GM10248 (cell line): ENCODE data around the gene MGP.

Experiments
- CTCF ChIA-PET: fragments of 300-600 bp; sonication (Branson Sonifier 250); formaldehyde crosslinking; extraction: SDS; loops from one replicate; lab custom pipeline; 2021; ENCODE audit warnings: antibody characterized with exemption; lab: Yijun Ruan, JAX
- POLR2A ChIA-PET: fragments of 350-650 bp; sonication (Branson Sonifier 250); formaldehyde crosslinking; extraction: SDS; loops from one replicate; lab custom pipeline; 2020; ENCODE audit warnings: antibody characterized with exemption; lab: Yijun Ruan, JAX
- DNase-seq: peaks from one replicate; pipeline ENCODE4 v3.0.0; 2012; ENCODE audit errors: extremely low spot score
- CTCF ChIP-seq: IDR thresholded peaks from 2 replicates; pipeline ENCODE4 v1.5.1; 2012; ENCODE audit warnings: mild to moderate bottlenecking, low read depth; ENCODE audit errors: extremely low read depth, missing control alignments, control extremely low read depth

Gene MGP

GRCh38 chr12:14842315-14842714, 43.3 kb downstream of the MGP start:
- POLR2A ChIA-PET = no interaction called here
- CTCF ChIA-PET = interaction anchor here (7.4 kb wide), 1 partner anchor 154 kb away, joined by 85 read pairs; no protein-coding TSS in a partner anchor

GRCh38 chr12:14841761-14842160, 43.9 kb downstream of the MGP start:
- CTCF ChIA-PET = no interaction called here

More at GRCh38 chr12:14842315-14842714, 43.3 kb downstream of the MGP start:
- no peak for DNase-seq
- no peak for TF ChIP-seq CTCF

GRCh38 chr12:14840616-14841015, 45.0 kb downstream of the MGP start:
- ChIA-PET CTCF (interaction anchor here (1.0 to 1.2 kb wide), 2 partner anchors 155 to 157 kb away, joined by 3 to 4 read pairs; no protein-coding TSS in a partner anchor), POLR2A (no interaction called here)
- TF ChIP-seq CTCF = no peak
- DNase-seq = no peak

More at GRCh38 chr12:14841761-14842160, 43.9 kb downstream of the MGP start:
- no peak for TF ChIP-seq CTCF
- DNase-seq = no peak
- POLR2A ChIA-PET = no interaction called here

- POLR2A ChIA-PET = no interaction called here
- DNase-seq = no peak
- CTCF ChIA-PET = no interaction called here
- no peak for TF ChIP-seq CTCF
These were observed 46.4 kb downstream of the MGP start for GRCh38 chr12:14839262-14839661.

GRCh38 chr12:14836336-14837210, 49.1 kb downstream of the MGP start:
- DNase-seq = no peak
- ChIA-PET CTCF (interaction anchor here (0.7 to 1.5 kb wide), 6 partner anchors 9 to 160 kb away, joined by 3 to 5 read pairs (median 4); no protein-coding TSS in a partner anchor), POLR2A (no interaction called here)
- TF ChIP-seq CTCF = no peak

GRCh38 chr12:14834509-14834908, 51.1 kb downstream of the MGP start:
- CTCF ChIA-PET = interaction anchor here (0.7 to 2.0 kb wide), 7 partner anchors 9 to 751 kb away, joined by 3 to 5 read pairs (median 3); no protein-coding TSS in a partner anchor
- no peak for TF ChIP-seq CTCF
- no peak for DNase-seq
- POLR2A ChIA-PET = no interaction called here
